Fibroblast of pulmonary artery (primary cell): ENCODE measurements around the gene DKK3.

Experiments
- DNase-seq: peaks from one replicate; pipeline ENCODE4 v3.0.0-alpha.2; 2010; ENCODE audit warnings: low read depth
- H3K4me3 ChIP-seq: replicated peaks from 2 replicates; pipeline ENCODE4 v1.5.1; 2011; ENCODE audit warnings: low read depth, mild to moderate bottlenecking, control low read depth, low read length, moderate library complexity
- CTCF ChIP-seq: IDR thresholded peaks from 2 replicates; pipeline ENCODE4 v1.5.1; 2011; ENCODE audit warnings: mild to moderate bottlenecking, control low read depth, low read length, inconsistent platforms; ENCODE audit errors: missing control alignments

The DKK3 gene

GRCh38 chr11:12003336-12003735 lies 5.1 kb downstream of the DKK3 start:
- no peak for TF ChIP-seq CTCF
- no peak for DNase-seq
- H3K4me3 ChIP-seq = no peak overlapping the region

- TF ChIP-seq CTCF = no peak
- H3K4me3 ChIP-seq = no peak overlapping the region
- DNase-seq = no peak
Observed at GRCh38 chr11:12001186-12001585, 7.2 kb downstream of the DKK3 start.

GRCh38 chr11:11998091-11998781 lies 10.2 kb downstream of the DKK3 start:
- DNase-seq = peak; percentile 90
- H3K4me3 ChIP-seq = peak overlapping the region; percentile 48
- TF ChIP-seq CTCF = no peak

GRCh38 chr11:11997049-11997322 lies 11.4 kb downstream of the DKK3 start:
- no peak for DNase-seq
- no peak for TF ChIP-seq CTCF
- H3K4me3 ChIP-seq = no peak overlapping the region

GRCh38 chr11:11996321-11997048 lies 11.9 kb downstream of the DKK3 start:
- DNase-seq = no peak
- H3K4me3 ChIP-seq = no peak overlapping the region
- TF ChIP-seq CTCF = no peak

- no peak overlapping the region for H3K4me3 ChIP-seq
- DNase-seq = no peak
- no peak for TF ChIP-seq CTCF
Observed at GRCh38 chr11:11995601-11996000, 12.8 kb downstream of the DKK3 start.

- no peak for TF ChIP-seq CTCF
- H3K4me3 ChIP-seq = no peak overlapping the region
- DNase-seq = peak; percentile 70
Observed at GRCh38 chr11:11993839-11994238, 14.6 kb downstream of the DKK3 start.
